HG03565 (cell line): Measurements from ENCODE around the gene UGT1A8.
"Not testable (repeated sequence)": the region's sequence is repeated elsewhere in the genome, so short reads cannot be mapped to it uniquely, and the experiment has no call there.

Source experiments
- ATAC-seq: cut with Tn5 transposase; IDR thresholded peaks from one replicate; pipeline ENCODE4 v1.9.1; 2021; ENCODE audit warnings: mild to moderate bottlenecking, moderate library complexity; ENCODE audit not compliant: unreplicated experiment

UGT1A8 gene

GRCh38 chr2:233617476-233617875 is at the start of gene UGT1A8:
TSS of gene UGT1A8 (plus strand) at chr2:233617633. CDS start at chr2:233617708, 75 bp downstream.
- ATAC-seq: not testable (repeated sequence)

- no peak for ATAC-seq
Measured at GRCh38 chr2:233571001-233571400, 46.4 kb upstream of the UGT1A8 start.

- ATAC-seq: no peak
Measured at GRCh38 chr2:233571462-233571861, 46.0 kb upstream of the UGT1A8 start.

- ATAC-seq: no peak
Measured at GRCh38 chr2:233572468-233572867, 45.0 kb upstream of the UGT1A8 start.

GRCh38 chr2:233577341-233577740 is 40.1 kb upstream of the UGT1A8 start:
- ATAC-seq: not testable (repeated sequence)

- not testable (repeated sequence) for ATAC-seq
Measured at GRCh38 chr2:233583217-233583965, 34.0 kb upstream of the UGT1A8 start.

GRCh38 chr2:233584210-233584609 is 33.2 kb upstream of the UGT1A8 start:
- ATAC-seq: no peak

- no peak for ATAC-seq
Measured at GRCh38 chr2:233588400-233588799, 29.0 kb upstream of the UGT1A8 start.

GRCh38 chr2:233592706-233593105 is 24.7 kb upstream of the UGT1A8 start:
- not testable (repeated sequence) for ATAC-seq

- ATAC-seq: peak; percentile 73
Measured at GRCh38 chr2:233593201-233593600, 24.2 kb upstream of the UGT1A8 start.

GRCh38 chr2:233597522-233597921 is 19.9 kb upstream of the UGT1A8 start:
- no peak for ATAC-seq

- ATAC-seq: no peak
Measured at GRCh38 chr2:233598952-233599351, 18.5 kb upstream of the UGT1A8 start.

- no peak for ATAC-seq
Measured at GRCh38 chr2:233600386-233600785, 17.0 kb upstream of the UGT1A8 start.

- ATAC-seq: no peak
Measured at GRCh38 chr2:233602076-233602475, 15.4 kb upstream of the UGT1A8 start.

GRCh38 chr2:233603520-233603919 is 13.9 kb upstream of the UGT1A8 start:
- no peak for ATAC-seq

- ATAC-seq: no peak
Measured at GRCh38 chr2:233604826-233605225, 12.6 kb upstream of the UGT1A8 start.

- no peak for ATAC-seq
Measured at GRCh38 chr2:233605680-233606079, 11.8 kb upstream of the UGT1A8 start.

- ATAC-seq: no peak
Measured at GRCh38 chr2:233611284-233611683, 6.1 kb upstream of the UGT1A8 start.

- no peak for ATAC-seq
Measured at GRCh38 chr2:233620204-233620603, 2.8 kb downstream of the UGT1A8 start.

- not testable (repeated sequence) for ATAC-seq
Measured at GRCh38 chr2:233621863-233622262, 4.4 kb downstream of the UGT1A8 start.

GRCh38 chr2:233627331-233628025 is 10.0 kb downstream of the UGT1A8 start:
- ATAC-seq: no peak

GRCh38 chr2:233636306-233636705 is 18.9 kb downstream of the UGT1A8 start, which contains the start of gene UGT1A10:
TSS of gene UGT1A10 (plus strand) at chr2:233636448. CDS start at chr2:233636523, 75 bp downstream.
- not testable (repeated sequence) for ATAC-seq
